Chondrocyte (in vitro differentiated cells): Measurements from ENCODE around the gene ARHGEF17. TPM values are rescaled to one million over a fixed set of nuclear protein-coding genes. Genes with fewer than 3 reads are reported as not detected.
A peak's percentile ranks its signal among the peaks of the same experiment; 100 is the strongest.

Source experiments
- DNase-seq: peaks from one replicate; pipeline ENCODE4 v3.0.0; 2021; ENCODE audit warnings: mixed read lengths, low spot score
- H3K27ac Mint-ChIP-seq: one replicate; pipeline ENCODE4 v1.8.0; 2021; ENCODE audit warnings: mild to moderate bottlenecking, moderate library complexity, mixed read lengths; ENCODE audit not compliant: unreplicated experiment
- H3K27me3 Mint-ChIP-seq: 2 replicates; pipeline ENCODE4 v1.8.0; 2021; ENCODE audit warnings: low read depth, mixed read lengths
- H3K36me3 Mint-ChIP-seq: 2 replicates; pipeline ENCODE4 v1.8.0; 2021; ENCODE audit warnings: low read depth, mixed read lengths
- H3K4me1 Mint-ChIP-seq: 2 replicates; pipeline ENCODE4 v1.8.0; 2021; ENCODE audit warnings: low read depth, mild to moderate bottlenecking, mixed read lengths
- H3K4me3 Mint-ChIP-seq: one replicate; pipeline ENCODE4 v1.8.0; 2021; ENCODE audit warnings: mild to moderate bottlenecking, moderate library complexity, mixed read lengths; ENCODE audit not compliant: unreplicated experiment
- H3K9me3 Mint-ChIP-seq: 2 replicates; pipeline ENCODE4 v1.8.0; 2021; ENCODE audit warnings: low read depth, mixed read lengths
- CTCF ChIP-seq: fragments of 200-600 bp; sonication (generic); IDR thresholded peaks from 2 replicates; pipeline ENCODE4 v1.5.0; 2021; ENCODE audit warnings: antibody characterized with exemption, mild to moderate bottlenecking, moderate library complexity
- total RNA-seq: library from RNA; stranded (reverse); gene quantifications from 3 replicates; pipeline ENCODE4 v1.2.1, GENCODE V29; 2021

Gene ARHGEF17
- total RNA-seq, 1 donor from 2014 or later = 114 TPM

DNA sequence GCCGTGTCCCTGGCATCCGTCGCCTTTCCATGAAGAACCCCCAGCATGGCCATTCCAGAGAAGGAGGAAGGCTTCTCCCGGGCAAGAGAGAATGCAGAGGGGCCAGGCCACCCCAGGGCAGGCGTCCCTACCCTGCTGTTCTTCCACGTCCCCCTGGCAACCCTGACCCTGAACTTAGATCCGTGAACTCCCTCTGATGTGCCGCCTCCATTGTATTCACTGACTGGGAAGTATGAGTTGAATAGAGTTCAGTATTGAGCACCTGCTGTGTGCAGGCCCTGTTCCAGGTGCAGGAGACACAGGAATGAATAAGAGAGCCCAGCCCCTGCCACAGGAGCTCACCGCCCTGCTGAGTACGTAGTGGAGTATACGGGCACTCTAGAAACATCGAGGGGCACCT lies 39.0 kb downstream of the ARHGEF17 start:
- no peaks in the 10 kb centered on the region for H3K9me3 Mint-ChIP-seq
- no peak for DNase-seq
- H3K27me3 Mint-ChIP-seq = no peaks in the 10 kb centered on the region
- TF ChIP-seq CTCF = no peak
- no peak overlapping the region for H3K4me3 Mint-ChIP-seq
- peaks cover 29% of the 10 kb centered on the region for H3K4me1 Mint-ChIP-seq
- H3K36me3 Mint-ChIP-seq = peaks cover 11% of the 10 kb centered on the region
- peak overlapping the region; percentile 59 for H3K27ac Mint-ChIP-seq

DNA sequence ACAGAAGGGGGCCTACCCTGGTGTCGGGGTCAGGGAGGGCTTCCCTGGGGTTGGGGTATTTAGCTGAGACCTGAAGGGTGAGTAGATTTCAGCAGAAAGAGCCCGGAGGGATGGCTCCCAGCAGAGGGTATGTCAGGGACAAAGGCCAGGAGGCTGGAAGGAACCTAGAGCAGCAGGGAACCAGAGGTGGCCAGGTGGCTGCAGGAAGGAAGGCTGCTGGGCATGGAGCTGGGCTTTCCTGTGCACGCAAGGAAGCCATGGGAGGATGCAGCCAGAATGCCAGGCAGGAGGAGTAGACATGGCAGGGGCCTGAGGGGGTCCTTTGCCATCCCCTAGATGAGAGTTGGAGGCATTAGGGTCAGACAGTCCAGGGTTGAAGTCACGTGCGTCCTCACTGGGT lies 40.8 kb downstream of the ARHGEF17 start:
- peaks cover 17% of the 10 kb centered on the region for H3K36me3 Mint-ChIP-seq
- no peaks in the 10 kb centered on the region for H3K27me3 Mint-ChIP-seq
- peaks cover 17% of the 10 kb centered on the region for H3K4me1 Mint-ChIP-seq
- DNase-seq = no peak
- no peaks in the 10 kb centered on the region for H3K9me3 Mint-ChIP-seq
- no peak overlapping the region for H3K4me3 Mint-ChIP-seq
- no peak for TF ChIP-seq CTCF
- H3K27ac Mint-ChIP-seq = no peak overlapping the region

DNA sequence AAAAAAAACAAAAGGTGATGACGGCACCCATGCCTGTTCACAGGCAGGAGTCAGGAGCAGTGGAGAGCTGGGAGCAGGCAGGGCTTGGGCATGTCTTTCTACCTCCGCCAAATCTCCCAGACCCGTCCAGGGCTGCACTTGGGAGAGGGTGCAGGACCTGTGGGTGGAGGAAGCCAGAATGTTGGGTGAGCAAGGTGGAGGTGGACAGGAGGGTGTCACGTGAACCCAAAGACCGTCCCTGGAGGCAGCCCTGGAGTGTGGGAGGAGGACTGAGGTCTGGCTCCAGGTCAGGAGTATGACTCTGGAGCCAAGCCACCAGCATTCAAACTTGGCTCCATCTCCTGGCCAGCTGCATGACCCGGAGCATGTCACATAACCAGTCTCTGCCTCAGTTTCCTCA lies 41.6 kb downstream of the ARHGEF17 start:
- TF ChIP-seq CTCF = no peak
- no peaks in the 10 kb centered on the region for H3K9me3 Mint-ChIP-seq
- H3K36me3 Mint-ChIP-seq = peaks cover 18% of the 10 kb centered on the region
- DNase-seq = no peak
- no peaks in the 10 kb centered on the region for H3K27me3 Mint-ChIP-seq
- peak overlapping the region; percentile 36 for H3K27ac Mint-ChIP-seq
- no peak overlapping the region for H3K4me3 Mint-ChIP-seq
- H3K4me1 Mint-ChIP-seq = peaks cover 14% of the 10 kb centered on the region

GRCh38 chr11:73350908-73351636 lies 43.0 kb downstream of the ARHGEF17 start:
- no peaks in the 10 kb centered on the region for H3K27me3 Mint-ChIP-seq
- TF ChIP-seq CTCF = peak; percentile 99
- H3K4me1 Mint-ChIP-seq = peaks cover 8% of the 10 kb centered on the region
- DNase-seq = no peak
- peaks cover 22% of the 10 kb centered on the region for H3K36me3 Mint-ChIP-seq
- peak overlapping the region; percentile 72 for H3K27ac Mint-ChIP-seq
- no peaks in the 10 kb centered on the region for H3K9me3 Mint-ChIP-seq
- H3K4me3 Mint-ChIP-seq = no peak overlapping the region

- DNase-seq = no peak
- TF ChIP-seq CTCF = no peak
- Mint-ChIP-seq H3K27ac (no peak overlapping the region), H3K36me3 (peaks cover 22% of the 10 kb centered on the region), H3K4me1 (peaks cover 12% of the 10 kb centered on the region), H3K4me3 (no peak overlapping the region), H3K9me3 (no peaks in the 10 kb centered on the region), H3K27me3 (no peaks in the 10 kb centered on the region)
Observed at GRCh38 chr11:73353422-73353821, 45.3 kb downstream of the ARHGEF17 start.
